NCI-H226 (cell line): ENCODE data around the gene SNAPC5.
"Not testable (repeated sequence)": the region's sequence is repeated elsewhere in the genome, so short reads cannot be mapped to it uniquely, and the experiment has no call there.

Source experiments
- DNase-seq: peaks from one replicate; pipeline ENCODE4 v3.0.0-alpha.2; 2015

Gene SNAPC5

DNA sequence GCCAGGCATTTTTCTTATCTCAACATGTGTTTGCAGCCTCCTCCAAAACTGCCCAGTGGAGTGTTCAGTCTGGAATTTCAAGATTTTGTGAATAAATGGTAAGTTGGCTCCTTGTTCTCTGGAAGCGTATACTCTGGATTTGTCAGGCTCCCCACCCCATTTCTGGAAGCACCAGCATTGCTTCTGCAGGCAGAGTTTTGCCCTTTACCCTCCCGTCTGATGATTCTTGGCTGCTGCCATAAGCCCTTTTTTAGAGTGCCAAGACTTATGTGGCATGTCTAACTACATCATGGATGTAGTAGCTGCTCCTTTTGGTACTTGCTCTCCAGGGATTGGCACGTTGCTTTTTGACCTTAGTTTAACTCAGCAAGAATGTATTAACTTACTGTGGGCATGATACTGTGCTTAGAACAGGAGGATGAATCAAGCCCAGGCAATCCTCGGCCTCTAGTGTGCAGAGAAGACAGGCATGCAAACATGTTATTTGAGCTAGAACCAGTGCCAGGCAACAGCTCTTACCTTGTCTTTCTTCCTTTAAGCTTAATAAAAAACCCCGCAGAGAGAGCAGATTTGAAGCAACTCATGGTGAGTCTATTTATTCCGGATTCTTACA is 8.3 kb downstream of the SNAPC5 start:
- DNase-seq = no peak

- DNase-seq = no peak
Observed at GRCh38 chr15:66488525-66488924, 9.0 kb downstream of the SNAPC5 start.

DNA sequence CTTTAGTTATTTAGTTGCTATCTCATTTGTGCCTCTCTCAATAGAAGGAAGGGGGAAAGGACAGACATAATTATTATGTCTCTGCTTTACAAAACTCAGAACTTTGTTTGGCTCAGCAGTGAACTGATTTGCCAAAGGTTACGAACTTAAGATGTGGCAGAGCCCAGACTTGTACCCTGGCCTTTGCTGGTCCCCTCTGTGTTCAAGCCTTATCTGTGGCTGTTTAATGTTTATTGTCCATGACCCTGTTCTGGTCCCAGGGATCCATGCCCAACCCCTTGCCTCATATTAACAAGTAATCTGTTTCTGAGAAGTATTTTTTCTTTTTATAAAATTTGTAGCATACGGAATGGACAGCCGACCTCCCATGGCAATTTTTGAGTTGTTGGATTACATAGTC is 10.7 kb downstream of the SNAPC5 start:
- no peak for DNase-seq

DNA sequence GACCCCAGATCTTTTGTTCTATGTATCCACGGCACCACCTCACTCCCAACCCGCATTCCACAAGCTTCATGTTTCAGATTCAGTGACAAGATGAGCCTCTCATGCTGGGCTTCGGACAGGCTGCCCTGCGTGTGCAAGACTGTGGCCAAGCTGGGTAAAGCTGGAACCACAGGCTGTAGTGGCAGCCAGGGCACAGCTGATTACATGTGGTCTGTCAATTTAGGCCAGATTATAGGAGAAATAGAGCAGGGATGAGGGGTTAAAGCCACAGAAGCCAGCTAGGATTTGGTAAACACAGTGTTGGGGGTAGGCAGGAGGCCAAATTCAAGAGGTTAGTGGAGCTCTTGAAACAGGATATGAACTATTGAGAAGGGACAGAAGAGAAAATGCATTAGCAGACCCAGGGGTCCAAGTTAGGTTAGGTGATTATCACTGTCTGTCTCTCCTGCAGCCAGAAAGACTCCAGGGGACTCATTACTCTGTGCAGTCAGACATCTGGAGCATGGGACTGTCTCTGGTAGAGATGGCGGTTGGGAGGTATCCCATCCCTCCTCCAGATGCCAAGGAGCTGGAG is 12.9 kb downstream of the SNAPC5 start:
- DNase-seq = no peak

GRCh38 chr15:66483131-66483566 is 14.4 kb downstream of the SNAPC5 start:
- peak; percentile 45 for DNase-seq

GRCh38 chr15:66482539-66482938 is 15.0 kb downstream of the SNAPC5 start:
- no peak for DNase-seq

DNA sequence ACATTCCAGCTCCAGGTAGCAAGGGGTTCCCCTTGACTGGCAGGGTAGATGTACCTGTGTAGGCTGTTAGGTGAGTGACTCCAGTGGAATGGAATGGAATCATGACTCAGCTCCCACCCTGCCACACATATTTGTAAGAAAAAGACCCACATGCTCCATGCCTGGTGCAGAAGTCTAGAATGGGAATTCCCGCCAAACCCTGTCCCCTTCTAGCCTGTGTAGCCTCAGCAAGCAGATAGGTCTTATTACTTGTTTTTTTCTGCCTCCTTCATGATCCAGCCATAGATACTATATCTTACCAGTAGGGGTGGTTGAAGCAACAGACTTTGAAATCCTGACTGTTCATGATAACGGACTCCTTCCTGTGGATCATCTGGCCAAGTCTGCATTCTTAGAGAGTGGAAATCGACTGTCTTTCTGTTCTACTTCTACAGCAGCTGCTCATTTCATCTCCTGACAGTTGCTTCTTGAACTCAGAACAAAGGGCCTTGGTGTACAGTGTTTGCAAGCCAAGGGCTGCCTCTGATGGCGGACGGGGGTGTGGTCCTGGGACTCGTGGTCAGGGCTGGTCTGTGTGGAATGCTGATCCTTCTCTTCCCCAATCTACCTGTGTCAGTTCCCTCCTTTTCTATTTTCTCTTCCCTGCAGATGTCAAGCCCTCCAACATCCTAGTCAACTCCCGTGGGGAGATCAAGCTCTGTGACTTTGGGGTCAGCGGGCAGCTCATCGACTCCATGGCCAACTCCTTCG is 16.3 kb downstream of the SNAPC5 start:
- DNase-seq = peak; percentile 72

GRCh38 chr15:66480267-66480666 is 17.3 kb downstream of the SNAPC5 start:
- DNase-seq = no peak

DNA sequence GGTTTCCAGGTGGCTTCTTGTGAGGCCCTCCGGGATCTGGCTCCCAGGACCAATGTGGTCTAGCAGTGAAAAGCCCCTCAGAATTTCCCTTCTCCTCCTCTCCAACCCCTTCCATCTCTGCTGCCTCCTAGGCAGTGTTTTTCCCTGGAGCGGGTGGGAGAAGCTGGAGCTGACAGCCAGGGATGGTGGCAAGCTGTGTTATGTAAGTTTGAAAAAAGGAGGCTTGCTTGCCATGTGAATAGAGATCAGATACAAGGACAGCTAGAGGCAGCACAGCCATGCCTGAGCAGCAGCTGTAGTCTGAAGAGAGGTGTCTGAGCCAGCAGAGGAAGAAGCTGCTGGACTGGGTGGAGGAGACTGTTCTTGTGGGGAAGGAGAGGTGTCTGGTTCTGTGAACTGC is 20.6 kb downstream of the SNAPC5 start:
- DNase-seq = no peak

- DNase-seq = no peak
Observed at GRCh38 chr15:66476535-66476934, 21.0 kb downstream of the SNAPC5 start.

DNA sequence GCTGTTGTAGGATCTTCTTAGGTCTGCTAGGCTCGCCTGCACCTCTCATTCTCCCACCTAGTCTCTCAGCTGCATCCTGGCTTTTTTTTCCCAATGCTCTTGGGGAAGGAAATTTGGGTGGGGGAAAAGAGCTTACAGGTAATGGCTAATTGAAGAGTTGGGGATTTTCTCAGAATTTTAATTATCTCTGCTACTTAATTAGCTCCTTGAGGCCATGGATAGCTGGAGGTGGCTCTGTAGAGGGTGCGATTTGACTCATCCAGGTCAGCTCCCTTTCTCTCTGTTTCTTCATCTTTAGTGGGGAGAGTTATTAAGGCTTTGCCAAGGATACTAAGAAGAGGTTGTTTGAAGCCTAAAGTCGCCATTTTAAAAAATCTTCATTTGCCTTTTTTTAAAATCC is 22.6 kb downstream of the SNAPC5 start:
- DNase-seq = no peak

DNA sequence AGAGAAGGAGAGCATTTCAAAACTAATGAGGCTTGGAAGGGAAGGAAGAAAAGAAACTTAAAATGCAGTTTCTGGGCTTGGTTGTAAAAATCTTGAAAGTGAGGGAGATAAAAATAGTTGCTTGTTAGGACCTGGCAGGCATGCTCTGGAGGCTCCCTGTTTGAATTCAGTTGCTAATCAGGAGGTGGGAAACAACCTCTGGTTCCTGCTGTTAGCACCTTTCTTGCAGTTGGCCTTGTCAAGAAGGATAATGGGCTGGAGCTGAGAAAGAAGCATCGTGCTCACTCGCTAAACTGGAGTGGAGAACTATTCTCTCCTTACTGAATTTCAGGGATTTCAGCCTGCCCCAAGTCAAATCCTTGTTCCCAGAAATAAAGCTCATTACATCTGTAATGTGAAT is 23.4 kb downstream of the SNAPC5 start:
- DNase-seq = no peak

DNA sequence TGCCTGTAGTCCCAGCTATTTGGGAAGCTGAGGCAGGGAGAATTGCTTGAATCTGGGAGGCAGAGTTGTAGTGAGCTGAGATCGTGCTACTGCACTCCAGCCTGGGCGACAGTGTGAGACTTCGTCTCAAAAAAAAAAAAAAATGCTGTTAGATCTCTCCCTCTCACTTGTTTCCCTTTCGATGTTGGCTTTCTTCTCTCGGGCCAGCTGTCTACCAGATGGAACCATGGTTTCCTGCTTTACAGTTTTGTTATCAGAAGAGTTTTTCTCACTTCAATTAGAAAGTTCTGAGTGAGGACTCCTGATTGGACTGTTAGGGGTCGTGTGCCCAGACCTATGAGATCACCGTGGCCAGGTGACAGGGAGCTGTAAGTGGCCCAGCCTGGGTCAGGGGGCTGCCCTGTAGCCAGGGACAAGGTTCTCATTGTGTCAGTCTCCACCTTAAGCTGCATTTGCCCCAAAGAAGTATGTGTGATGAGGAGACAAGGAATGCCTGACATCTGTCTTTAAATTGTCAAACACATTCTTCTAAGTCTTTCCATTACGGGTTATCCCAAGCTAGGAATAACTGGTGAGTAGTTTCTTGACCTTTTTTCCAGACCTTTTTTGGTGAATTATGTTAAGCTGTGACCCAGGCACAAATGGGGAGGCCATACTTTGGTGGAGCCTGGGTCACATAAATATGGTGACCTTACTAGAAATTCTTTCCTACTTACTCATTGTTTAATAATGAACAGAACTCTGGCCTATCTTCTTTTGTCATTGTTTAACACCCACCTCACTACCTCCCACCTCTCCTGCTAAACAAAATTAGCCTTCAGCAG is 25.2 kb downstream of the SNAPC5 start:
- DNase-seq = no peak

DNA sequence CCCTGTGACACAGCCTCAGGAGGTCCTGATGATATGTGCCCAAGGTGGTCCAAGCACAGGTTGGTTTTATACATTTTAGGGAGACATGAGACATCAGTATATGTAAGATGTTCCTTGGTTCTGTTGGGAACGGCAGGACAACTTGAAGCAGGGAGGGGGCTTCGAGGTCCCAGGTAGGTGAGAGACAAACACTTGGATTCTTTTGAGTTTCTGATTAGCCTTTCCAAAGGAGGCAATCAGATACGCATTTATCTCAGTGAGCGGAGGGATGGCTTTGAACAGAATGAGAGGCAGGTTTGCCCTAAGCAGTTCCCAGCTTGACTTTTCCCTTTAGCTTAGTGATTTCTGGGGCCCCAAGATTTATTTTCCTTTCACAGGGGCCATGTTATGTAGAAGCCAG is 26.7 kb downstream of the SNAPC5 start:
- DNase-seq = not testable (repeated sequence)

- DNase-seq = not testable (repeated sequence)
Observed at GRCh38 chr15:66467162-66468040, 30.2 kb downstream of the SNAPC5 start.

DNA sequence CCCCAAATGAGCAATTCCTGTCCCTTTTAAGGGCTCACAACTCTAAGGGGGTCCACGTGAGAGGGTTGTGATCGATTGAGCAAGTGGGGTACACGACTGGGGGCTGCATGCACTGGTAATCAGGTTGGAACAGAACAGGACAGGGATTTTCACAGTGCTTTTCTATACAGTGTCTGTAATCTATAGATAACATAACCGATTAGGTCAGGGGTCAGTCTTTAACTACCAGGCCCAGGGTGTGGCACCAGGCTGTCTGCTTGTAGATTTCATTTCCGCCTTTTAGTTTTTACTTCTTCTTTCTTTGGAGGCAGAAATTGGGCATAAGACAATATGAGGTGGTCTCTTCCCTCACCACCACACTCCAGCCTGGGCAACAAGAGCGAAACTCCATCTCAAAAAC is 32.3 kb downstream of the SNAPC5 start:
- DNase-seq = not testable (repeated sequence)

DNA sequence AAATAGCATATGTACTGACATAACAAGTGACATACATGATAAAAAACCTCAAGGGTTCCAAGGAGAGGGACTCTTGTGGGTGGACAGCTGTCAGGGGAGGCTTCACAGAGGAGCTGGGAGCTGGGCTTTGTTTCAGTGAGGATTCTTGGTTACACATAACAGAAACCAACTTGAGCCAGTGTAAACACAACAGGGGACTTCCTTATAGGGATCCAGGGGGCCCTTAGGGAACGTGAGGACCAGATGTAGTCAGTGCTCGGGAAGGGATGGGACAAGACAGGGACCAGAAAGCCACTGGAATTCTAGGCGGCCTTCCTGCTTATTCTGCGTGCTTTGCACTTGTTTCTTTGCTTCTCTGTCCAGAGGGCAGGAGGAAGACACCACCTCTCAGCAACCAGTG is 34.9 kb downstream of the SNAPC5 start:
- no peak for DNase-seq

GRCh38 chr15:66461917-66462316 is 35.6 kb downstream of the SNAPC5 start:
- no peak for DNase-seq

- not testable (repeated sequence) for DNase-seq
Observed at GRCh38 chr15:66461294-66461693, 36.3 kb downstream of the SNAPC5 start.

- DNase-seq = peak; percentile 81
Observed at GRCh38 chr15:66459818-66460615, 37.5 kb downstream of the SNAPC5 start.

DNA sequence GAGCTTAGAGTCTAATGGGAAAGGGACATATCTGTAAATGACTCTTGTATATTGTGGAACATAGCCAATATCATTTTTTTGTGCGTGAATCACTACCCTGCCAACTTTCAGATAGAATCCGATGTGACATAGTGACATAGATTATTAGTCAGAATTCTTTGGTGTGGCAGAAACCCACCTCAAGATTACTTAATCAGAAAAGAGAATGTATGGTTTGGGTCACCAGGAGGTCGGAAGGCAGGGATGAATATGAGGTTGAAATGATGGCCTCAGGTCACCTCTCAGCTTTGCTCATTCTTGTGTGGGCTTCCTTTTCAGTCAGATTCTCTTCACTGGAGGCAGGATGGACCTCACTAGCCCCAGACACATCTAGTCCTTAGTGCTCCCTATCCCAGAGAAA is 41.4 kb downstream of the SNAPC5 start:
- no peak for DNase-seq

DNA sequence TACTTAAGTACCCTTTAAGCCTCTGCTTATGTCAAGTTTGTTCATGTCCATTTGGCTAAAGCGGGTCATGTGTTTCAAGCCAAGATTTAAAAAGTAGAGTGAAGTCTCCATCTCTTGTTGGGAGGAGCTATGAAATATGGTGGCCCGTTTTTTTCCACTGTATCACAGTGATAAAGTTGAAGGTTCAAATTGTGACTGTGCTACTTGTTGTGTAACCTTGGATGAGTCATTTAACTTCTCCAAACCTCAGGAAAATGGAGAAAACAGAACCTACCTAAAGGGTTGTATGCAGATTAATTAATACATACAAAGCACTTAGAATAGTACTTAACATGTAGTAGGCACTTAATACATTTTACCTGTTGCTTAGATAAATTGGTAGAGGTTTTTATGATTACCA is 43.4 kb downstream of the SNAPC5 start:
- peak; percentile 22 for DNase-seq
